Neural cell (in vitro differentiated cells): ENCODE measurements around the gene S100P. TPM values are rescaled to one million over a fixed set of nuclear protein-coding genes. Genes with fewer than 3 reads are reported as not detected.

Experiments
- H2AFZ ChIP-seq: fragments of 200-600, 300-800 bp; sonication (generic), shearing (Covaris generic); 2 replicates; pipeline ENCODE4 v1.6.0; 2014; ENCODE audit warnings: low read depth, mild to moderate bottlenecking, antibody characterized with exemption, low read length, moderate library complexity
- H3F3A ChIP-seq: fragments of 200-600 bp; shearing (Covaris generic); 2 replicates; pipeline ENCODE4 v1.6.1; 2016; ENCODE audit warnings: mild to moderate bottlenecking, moderate library complexity, mixed read lengths, antibody characterized with exemption, low read length; ENCODE audit not compliant: insufficient read depth, poor library complexity, severe bottlenecking
- H3K27ac ChIP-seq: fragments of 200-600, 300-800 bp; sonication (generic), shearing (Covaris generic); 2 replicates; pipeline ENCODE4 v1.5.1; 2014; ENCODE audit warnings: mild to moderate bottlenecking, low read length, moderate library complexity
- H3K27me3 ChIP-seq: fragments of 300-800, 200-600 bp; sonication (generic), shearing (Covaris generic); 2 replicates; pipeline ENCODE4 v1.6.0; 2014; ENCODE audit warnings: mild to moderate bottlenecking, low read depth, low read length, moderate library complexity; ENCODE audit not compliant: insufficient read depth
- H3K36me3 ChIP-seq: fragments of 300-800, 200-600 bp; sonication (generic), shearing (Covaris generic); 2 replicates; pipeline ENCODE4 v1.5.1; 2014; ENCODE audit warnings: mild to moderate bottlenecking, antibody characterized with exemption, low read length, moderate library complexity; ENCODE audit not compliant: insufficient read depth
- H3K4me2 ChIP-seq: fragments of 300-800, 200-600 bp; sonication (generic), shearing (Covaris generic); 2 replicates; pipeline ENCODE4 v1.6.0; 2014; ENCODE audit warnings: mild to moderate bottlenecking, low read length
- H3K4me3 ChIP-seq: fragments of 300-800, 200-600 bp; sonication (generic), shearing (Covaris generic); 2 replicates; pipeline ENCODE4 v1.5.1; 2014; ENCODE audit warnings: mild to moderate bottlenecking, low read length, moderate library complexity
- H3K79me2 ChIP-seq: fragments of 200-600 bp; shearing (Covaris generic); replicated peaks from 2 replicates; pipeline ENCODE4 v1.6.0; 2014; ENCODE audit warnings: mild to moderate bottlenecking, low read length, moderate library complexity; ENCODE audit not compliant: insufficient read depth
- H3K9ac ChIP-seq: fragments of 300-800, 200-600 bp; sonication (generic), shearing (Covaris generic); 2 replicates; pipeline ENCODE4 v1.6.1; 2016; ENCODE audit warnings: mild to moderate bottlenecking, low read length, mixed read lengths
- H3K9me2 ChIP-seq: fragments of 200-600 bp; shearing (Covaris generic); 2 replicates; pipeline ENCODE4 v1.6.1; 2016; ENCODE audit warnings: mild to moderate bottlenecking, low read length, mixed read lengths; ENCODE audit not compliant: insufficient read depth
- H3K9me3 ChIP-seq: fragments of 200-600, 300-800 bp; sonication (generic), shearing (Covaris generic); 2 replicates; pipeline ENCODE4 v1.6.1; 2016; ENCODE audit warnings: mild to moderate bottlenecking, mixed run types, low read length, moderate library complexity, mixed read lengths
- H4K20me1 ChIP-seq: fragments of 200-600 bp; shearing (Covaris generic); 2 replicates; pipeline ENCODE4 v1.6.1; 2016; ENCODE audit warnings: mild to moderate bottlenecking, mixed run types; ENCODE audit not compliant: insufficient read depth
- EP300 ChIP-seq: fragments of 450-650 bp; conservative IDR thresholded peaks from 2 replicates; pipeline ENCODE4 v1.6.1; 2014; ENCODE audit warnings: antibody characterized with exemption, mild to moderate bottlenecking, moderate library complexity; ENCODE audit not compliant: poor library complexity, severe bottlenecking
- EZH2 ChIP-seq: fragments of 200-600, 300-800 bp; shearing (Covaris generic), sonication (generic); IDR thresholded peaks from 2 replicates; pipeline ENCODE4 v1.6.1; 2014; ENCODE audit warnings: antibody characterized with exemption, low read length, borderline replicate concordance, mild to moderate bottlenecking; ENCODE audit not compliant: insufficient read depth, poor library complexity, severe bottlenecking
- MXI1 ChIP-seq: fragments of 450-650 bp; conservative IDR thresholded peaks from 2 replicates; pipeline ENCODE4 v1.6.1; 2014; ENCODE audit warnings: antibody characterized with exemption, mild to moderate bottlenecking; ENCODE audit not compliant: poor library complexity, severe bottlenecking
- POLR2AphosphoS5 ChIP-seq: IDR thresholded peaks from 2 replicates; pipeline ENCODE4 v1.6.1; 2012
- RAD21 ChIP-seq: fragments of 450-650 bp; conservative IDR thresholded peaks from 2 replicates; pipeline ENCODE4 v1.6.1; 2014; ENCODE audit warnings: antibody characterized with exemption, mild to moderate bottlenecking, moderate library complexity
- SMC3 ChIP-seq: fragments of 450-650 bp; conservative IDR thresholded peaks from 2 replicates; pipeline ENCODE4 v1.6.1; 2014; ENCODE audit warnings: antibody characterized with exemption, mild to moderate bottlenecking, moderate library complexity; ENCODE audit not compliant: poor library complexity
- TAF1 ChIP-seq: IDR thresholded peaks from 2 replicates; pipeline ENCODE4 v1.6.1; 2012; ENCODE audit warnings: low read depth
- polyA plus RNA-seq: library from polyadenylated mRNA; depleted of rRNA; stranded (reverse); fragments of >200 nt; gene quantifications from 2 replicates; pipeline ENCODE4 v1.2.3, GENCODE V29; 2014
- TF ChIP-seq, protein P1 (sequence below): fragments of 450-650 bp; IDR thresholded peaks from 2 replicates; pipeline ENCODE4 v1.5.1; 2014; ENCODE audit warnings: antibody characterized with exemption, mild to moderate bottlenecking, moderate library complexity; ENCODE audit not compliant: poor library complexity, severe bottlenecking
- TF ChIP-seq, protein P2 (sequence below): IDR thresholded peaks from 2 replicates; pipeline ENCODE4 v1.6.1; 2012; ENCODE audit warnings: borderline replicate concordance

The S100P gene
- polyA plus RNA-seq, 1 donor from 2014 or later: not detected

DNA sequence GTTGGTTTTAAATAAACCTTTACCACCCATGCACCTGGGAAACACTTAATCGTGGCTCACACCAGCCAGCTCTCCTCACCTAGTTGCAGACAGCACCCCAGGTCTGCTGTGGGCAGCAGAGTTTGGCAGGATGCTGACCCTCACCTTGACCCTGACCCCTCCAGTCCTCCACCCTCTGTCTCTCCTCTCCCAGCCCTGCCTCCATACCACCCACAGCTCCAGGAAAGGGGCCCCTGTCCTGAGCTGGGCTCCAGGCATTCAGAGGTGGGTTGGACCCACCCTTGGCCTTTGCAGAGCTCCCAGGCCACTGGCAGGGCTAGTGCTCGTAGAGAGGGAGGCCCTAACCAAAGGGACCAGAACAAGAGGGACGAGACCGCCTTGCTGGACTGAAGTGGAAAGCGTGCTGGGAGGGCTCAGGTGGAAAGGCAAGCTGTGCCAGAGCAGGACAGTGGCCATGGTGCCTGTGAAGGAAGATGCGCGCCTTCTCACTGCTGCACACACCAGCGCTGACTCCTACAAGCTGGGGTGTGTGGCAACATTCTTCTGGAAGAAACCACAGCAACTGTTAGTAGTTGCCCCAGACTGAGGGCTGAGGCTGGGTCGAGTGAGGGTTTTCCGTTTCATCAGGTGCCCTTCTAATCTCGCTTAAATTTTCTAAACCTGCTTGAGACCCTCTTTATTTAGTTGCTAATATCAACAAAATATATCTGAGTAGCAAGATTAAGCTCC is 10.7 kb upstream of the S100P start:
- TF ChIP-seq, protein P1, sequence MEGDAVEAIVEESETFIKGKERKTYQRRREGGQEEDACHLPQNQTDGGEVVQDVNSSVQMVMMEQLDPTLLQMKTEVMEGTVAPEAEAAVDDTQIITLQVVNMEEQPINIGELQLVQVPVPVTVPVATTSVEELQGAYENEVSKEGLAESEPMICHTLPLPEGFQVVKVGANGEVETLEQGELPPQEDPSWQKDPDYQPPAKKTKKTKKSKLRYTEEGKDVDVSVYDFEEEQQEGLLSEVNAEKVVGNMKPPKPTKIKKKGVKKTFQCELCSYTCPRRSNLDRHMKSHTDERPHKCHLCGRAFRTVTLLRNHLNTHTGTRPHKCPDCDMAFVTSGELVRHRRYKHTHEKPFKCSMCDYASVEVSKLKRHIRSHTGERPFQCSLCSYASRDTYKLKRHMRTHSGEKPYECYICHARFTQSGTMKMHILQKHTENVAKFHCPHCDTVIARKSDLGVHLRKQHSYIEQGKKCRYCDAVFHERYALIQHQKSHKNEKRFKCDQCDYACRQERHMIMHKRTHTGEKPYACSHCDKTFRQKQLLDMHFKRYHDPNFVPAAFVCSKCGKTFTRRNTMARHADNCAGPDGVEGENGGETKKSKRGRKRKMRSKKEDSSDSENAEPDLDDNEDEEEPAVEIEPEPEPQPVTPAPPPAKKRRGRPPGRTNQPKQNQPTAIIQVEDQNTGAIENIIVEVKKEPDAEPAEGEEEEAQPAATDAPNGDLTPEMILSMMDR: no peak
- TF ChIP-seq EZH2: no peak
- TF ChIP-seq MXI1: no peak
- TF ChIP-seq TAF1: no peak
- no peak for TF ChIP-seq EP300
- TF ChIP-seq, protein P2, sequence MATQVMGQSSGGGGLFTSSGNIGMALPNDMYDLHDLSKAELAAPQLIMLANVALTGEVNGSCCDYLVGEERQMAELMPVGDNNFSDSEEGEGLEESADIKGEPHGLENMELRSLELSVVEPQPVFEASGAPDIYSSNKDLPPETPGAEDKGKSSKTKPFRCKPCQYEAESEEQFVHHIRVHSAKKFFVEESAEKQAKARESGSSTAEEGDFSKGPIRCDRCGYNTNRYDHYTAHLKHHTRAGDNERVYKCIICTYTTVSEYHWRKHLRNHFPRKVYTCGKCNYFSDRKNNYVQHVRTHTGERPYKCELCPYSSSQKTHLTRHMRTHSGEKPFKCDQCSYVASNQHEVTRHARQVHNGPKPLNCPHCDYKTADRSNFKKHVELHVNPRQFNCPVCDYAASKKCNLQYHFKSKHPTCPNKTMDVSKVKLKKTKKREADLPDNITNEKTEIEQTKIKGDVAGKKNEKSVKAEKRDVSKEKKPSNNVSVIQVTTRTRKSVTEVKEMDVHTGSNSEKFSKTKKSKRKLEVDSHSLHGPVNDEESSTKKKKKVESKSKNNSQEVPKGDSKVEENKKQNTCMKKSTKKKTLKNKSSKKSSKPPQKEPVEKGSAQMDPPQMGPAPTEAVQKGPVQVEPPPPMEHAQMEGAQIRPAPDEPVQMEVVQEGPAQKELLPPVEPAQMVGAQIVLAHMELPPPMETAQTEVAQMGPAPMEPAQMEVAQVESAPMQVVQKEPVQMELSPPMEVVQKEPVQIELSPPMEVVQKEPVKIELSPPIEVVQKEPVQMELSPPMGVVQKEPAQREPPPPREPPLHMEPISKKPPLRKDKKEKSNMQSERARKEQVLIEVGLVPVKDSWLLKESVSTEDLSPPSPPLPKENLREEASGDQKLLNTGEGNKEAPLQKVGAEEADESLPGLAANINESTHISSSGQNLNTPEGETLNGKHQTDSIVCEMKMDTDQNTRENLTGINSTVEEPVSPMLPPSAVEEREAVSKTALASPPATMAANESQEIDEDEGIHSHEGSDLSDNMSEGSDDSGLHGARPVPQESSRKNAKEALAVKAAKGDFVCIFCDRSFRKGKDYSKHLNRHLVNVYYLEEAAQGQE: no peak
- no peak for TF ChIP-seq POLR2AphosphoS5
- TF ChIP-seq RAD21: no peak
- no peak for TF ChIP-seq SMC3
- H3K4me3 ChIP-seq: no peak overlapping the region
- H3K27ac ChIP-seq: no peak overlapping the region
- no peaks in the 10 kb centered on the region for H3F3A ChIP-seq
- no peak overlapping the region for H3K9ac ChIP-seq
- no peaks in the 10 kb centered on the region for H3K79me2 ChIP-seq
- no peak overlapping the region for H2AFZ ChIP-seq
- H3K9me3 ChIP-seq: no peaks in the 10 kb centered on the region
- no peaks in the 10 kb centered on the region for H3K36me3 ChIP-seq
- H3K9me2 ChIP-seq: no peaks in the 10 kb centered on the region
- H3K4me2 ChIP-seq: no peak overlapping the region
- H4K20me1 ChIP-seq: no peaks in the 10 kb centered on the region
- no peaks in the 10 kb centered on the region for H3K27me3 ChIP-seq

DNA sequence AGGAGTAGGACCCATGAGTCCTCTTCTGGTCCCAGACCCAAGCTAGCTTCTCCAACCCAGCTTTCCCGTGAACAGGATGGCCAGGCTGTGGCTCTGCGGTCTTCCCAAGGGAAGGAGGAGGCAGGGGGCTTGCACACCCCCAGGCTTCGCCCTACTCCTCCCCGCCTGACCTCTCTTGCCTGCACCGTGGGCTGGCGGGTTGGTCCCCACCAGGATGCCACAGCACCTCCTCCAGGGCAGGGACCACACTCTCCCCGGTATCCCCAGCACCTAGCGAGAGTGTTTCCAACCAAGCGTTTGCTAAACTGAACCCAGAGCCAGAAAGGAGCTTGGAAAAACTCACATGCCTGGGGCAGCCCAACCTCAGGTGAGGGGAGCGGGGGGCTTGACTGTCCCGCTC is 9.0 kb upstream of the S100P start:
- Histone ChIP-seq H3K27ac (no peak overlapping the region), H3K4me3 (no peak overlapping the region)

More for the DNA sequence above, 9.0 kb upstream of the S100P start:
- H3K9me2 ChIP-seq: no peaks in the 10 kb centered on the region
- H3K79me2 ChIP-seq: no peaks in the 10 kb centered on the region
- no peak overlapping the region for H3K9ac ChIP-seq
- H4K20me1 ChIP-seq: no peaks in the 10 kb centered on the region
- H3K27me3 ChIP-seq: no peaks in the 10 kb centered on the region
- no peaks in the 10 kb centered on the region for H3K9me3 ChIP-seq
- H2AFZ ChIP-seq: no peak overlapping the region
- no peaks in the 10 kb centered on the region for H3K36me3 ChIP-seq
- H3F3A ChIP-seq: no peaks in the 10 kb centered on the region
- no peak overlapping the region for H3K4me2 ChIP-seq
- TF ChIP-seq TAF1 (no peak), RAD21 (no peak), MXI1 (no peak), EP300 (no peak)
- TF ChIP-seq, protein P2: no peak
- TF ChIP-seq, protein P1: no peak
